HEK293T (cell line): ENCODE results near the gene GJA10.

ENCODE experiments used
- ARNT ChIP-seq: fragments of 450-650 bp; IDR thresholded peaks from 2 replicates; pipeline ENCODE4 v1.6.1; 2017; ENCODE audit warnings: mild to moderate bottlenecking
- BHLHE40 ChIP-seq: fragments of 450-650 bp; IDR thresholded peaks from 2 replicates; pipeline ENCODE4 v1.6.1; 2016; ENCODE audit warnings: mild to moderate bottlenecking, moderate library complexity, borderline replicate concordance
- CTBP1 ChIP-seq: fragments of 450-650 bp; IDR thresholded peaks from 2 replicates; pipeline ENCODE4 v1.6.1; 2016; ENCODE audit warnings: borderline replicate concordance
- ELF4 ChIP-seq: fragments of 450-650 bp; IDR thresholded peaks from 2 replicates; pipeline ENCODE4 v1.6.1; 2017; ENCODE audit warnings: antibody characterized with exemption
- FOXK2 ChIP-seq: fragments of 450-650 bp; IDR thresholded peaks from 2 replicates; pipeline ENCODE4 v1.6.1; 2016; ENCODE audit warnings: mild to moderate bottlenecking
- FOXM1 ChIP-seq: fragments of 450-650 bp; IDR thresholded peaks from 2 replicates; pipeline ENCODE4 v1.6.1; 2017; ENCODE audit warnings: mild to moderate bottlenecking, borderline replicate concordance
- HDGF ChIP-seq: fragments of 450-650 bp; IDR thresholded peaks from 2 replicates; pipeline ENCODE4 v1.6.1; 2017; ENCODE audit warnings: antibody characterized with exemption, borderline replicate concordance
- LEF1 ChIP-seq: fragments of 450-650 bp; IDR thresholded peaks from 2 replicates; pipeline ENCODE4 v1.6.1; 2017; ENCODE audit warnings: mild to moderate bottlenecking, borderline replicate concordance
- NFRKB ChIP-seq: fragments of 450-650 bp; IDR thresholded peaks from 2 replicates; pipeline ENCODE4 v1.6.1; 2016; ENCODE audit warnings: mild to moderate bottlenecking, moderate library complexity
- SP1 ChIP-seq: fragments of 450-650 bp; IDR thresholded peaks from 2 replicates; pipeline ENCODE4 v1.6.1; 2017
- SUZ12 ChIP-seq: fragments of 450-650 bp; IDR thresholded peaks from 2 replicates; pipeline ENCODE4 v1.6.1; 2016; ENCODE audit warnings: mild to moderate bottlenecking
- TARDBP ChIP-seq: fragments of 450-650 bp; IDR thresholded peaks from 2 replicates; pipeline ENCODE4 v1.6.1; 2016

DNA sequence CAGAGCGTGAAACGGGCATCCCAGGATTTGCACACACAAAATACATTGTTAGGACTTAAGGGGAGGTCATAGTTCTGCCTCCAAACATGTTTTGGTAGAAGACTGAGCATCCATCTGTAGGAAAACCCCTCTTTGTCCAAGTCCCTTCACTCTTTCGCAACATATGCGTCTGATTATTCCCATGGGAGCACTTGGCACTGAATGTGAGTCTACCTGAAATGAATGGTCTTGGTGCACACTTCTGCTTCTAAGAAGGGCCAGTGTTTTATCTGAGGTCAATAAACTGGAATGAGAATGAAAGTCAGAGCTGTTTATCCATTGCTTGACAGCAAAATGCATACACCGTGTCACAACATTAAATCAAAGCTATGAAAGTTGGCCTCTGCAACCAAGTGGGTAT lies 33.0 kb downstream of the GJA10 start:
- TF ChIP-seq FOXK2: no peak
- TF ChIP-seq TARDBP: no peak
- TF ChIP-seq FOXM1: no peak
- no peak for TF ChIP-seq SP1
- TF ChIP-seq BHLHE40: no peak
- TF ChIP-seq ARNT: no peak
- no peak for TF ChIP-seq SUZ12
- no peak for TF ChIP-seq HDGF
- no peak for TF ChIP-seq NFRKB
- no peak for TF ChIP-seq ELF4
- TF ChIP-seq LEF1: no peak
- TF ChIP-seq CTBP1: no peak
